DMS53 treated with DMSO at 0.1 percent for 48 hours (cell line): Measurements from ENCODE around the gene CLCF1.
"Not testable (repeated sequence)": the region's sequence is repeated elsewhere in the genome, so short reads cannot be mapped to it uniquely, and the experiment has no call there.

ENCODE experiments used
- DNase-seq: peaks from one replicate; lab custom pipeline; 2025; ENCODE audit not compliant: unreplicated experiment; lab: John Stamatoyannopoulos, UW

CLCF1 gene

DNA sequence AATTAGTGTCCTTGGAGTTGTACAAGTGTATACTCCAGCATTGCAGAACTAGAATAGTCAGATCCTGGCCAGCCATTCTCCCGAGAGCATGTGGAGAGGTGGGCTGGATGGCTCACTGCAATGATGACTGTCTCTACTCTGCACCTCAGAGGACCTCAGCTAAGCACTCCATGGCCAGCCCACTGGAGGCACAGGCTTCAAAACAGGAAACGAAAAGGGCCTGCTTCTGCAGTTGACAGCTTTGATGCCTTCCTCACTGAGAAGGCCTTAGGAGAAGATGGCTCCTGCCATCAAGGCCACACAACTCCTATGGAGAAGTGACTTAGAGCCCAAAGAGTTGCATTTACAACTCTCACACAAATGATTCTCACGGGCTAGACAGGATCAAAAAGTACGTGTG lies 29.1 kb downstream of the CLCF1 start:
- DNase-seq = no peak

DNA sequence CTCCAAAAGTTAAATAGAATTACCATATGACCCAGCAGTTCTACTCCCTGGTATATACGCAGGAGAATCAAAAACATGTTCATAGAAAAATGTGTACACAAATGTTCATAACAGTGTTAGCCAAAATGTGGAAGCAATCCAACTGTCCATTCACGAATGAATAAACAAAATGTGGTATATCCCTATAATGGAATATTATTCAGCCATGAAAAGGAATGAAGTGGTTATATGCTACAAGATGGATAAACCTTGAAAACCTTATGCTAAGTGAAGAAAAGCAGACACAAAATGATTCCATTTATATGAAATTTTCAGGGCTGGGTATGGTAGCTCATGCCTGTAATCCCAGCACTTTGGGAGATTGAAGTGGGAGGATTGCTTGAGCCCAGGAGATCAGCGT lies 36.1 kb downstream of the CLCF1 start:
- no peak for DNase-seq

GRCh38 chr11:67332081-67332691 lies 41.2 kb downstream of the CLCF1 start:
- DNase-seq = no peak

DNA sequence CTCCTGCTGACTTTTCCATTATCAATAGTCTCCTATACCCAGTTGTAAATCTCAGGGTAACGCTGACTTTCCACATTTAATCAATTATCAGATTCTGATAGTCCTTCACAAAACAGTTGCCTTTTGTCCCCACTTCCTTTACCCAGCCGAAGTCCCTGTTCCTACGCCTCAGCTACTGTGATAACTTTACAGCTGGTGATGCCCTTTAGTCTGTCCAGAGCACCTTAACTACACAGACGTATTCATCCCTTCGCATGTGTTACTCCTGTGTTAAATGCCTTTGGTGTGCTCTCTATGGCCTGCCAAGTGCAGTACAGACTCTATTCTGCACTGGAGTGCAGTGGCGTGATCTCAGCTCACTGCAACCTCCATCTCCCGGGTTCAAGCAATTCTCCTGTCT lies 49.9 kb downstream of the CLCF1 start:
- no peak for DNase-seq

- no peak for DNase-seq
These were observed 51.3 kb downstream of the CLCF1 start for GRCh38 chr11:67322049-67322448.

GRCh38 chr11:67321313-67321871 lies 52.0 kb downstream of the CLCF1 start:
- no peak for DNase-seq

GRCh38 chr11:67320691-67321090 lies 52.7 kb downstream of the CLCF1 start:
- no peak for DNase-seq

- no peak for DNase-seq
These were observed 53.4 kb downstream of the CLCF1 start for GRCh38 chr11:67320011-67320410.

DNA sequence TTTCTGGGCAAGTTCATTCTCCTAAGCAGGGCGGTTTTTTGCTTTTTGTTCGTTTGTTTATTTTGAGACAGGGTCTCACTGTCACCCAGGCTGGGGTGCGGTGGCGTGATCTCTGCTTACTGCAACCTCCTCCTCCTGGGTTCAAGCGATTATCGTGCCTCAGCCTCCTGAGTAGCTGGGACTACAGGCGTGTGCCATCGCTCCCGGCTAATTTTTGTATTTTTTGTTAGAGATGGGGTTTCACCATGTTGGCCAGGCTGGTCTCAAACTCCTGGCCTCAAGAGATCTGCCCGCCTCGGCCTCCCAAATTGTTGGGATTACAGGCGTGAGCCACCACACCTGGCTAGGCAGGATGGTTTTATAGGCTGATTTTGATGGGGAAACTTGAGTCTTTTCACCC lies 54.5 kb downstream of the CLCF1 start:
- DNase-seq = not testable (repeated sequence)

GRCh38 chr11:67317888-67318555 lies 55.4 kb downstream of the CLCF1 start:
- DNase-seq = peak; percentile 50

DNA sequence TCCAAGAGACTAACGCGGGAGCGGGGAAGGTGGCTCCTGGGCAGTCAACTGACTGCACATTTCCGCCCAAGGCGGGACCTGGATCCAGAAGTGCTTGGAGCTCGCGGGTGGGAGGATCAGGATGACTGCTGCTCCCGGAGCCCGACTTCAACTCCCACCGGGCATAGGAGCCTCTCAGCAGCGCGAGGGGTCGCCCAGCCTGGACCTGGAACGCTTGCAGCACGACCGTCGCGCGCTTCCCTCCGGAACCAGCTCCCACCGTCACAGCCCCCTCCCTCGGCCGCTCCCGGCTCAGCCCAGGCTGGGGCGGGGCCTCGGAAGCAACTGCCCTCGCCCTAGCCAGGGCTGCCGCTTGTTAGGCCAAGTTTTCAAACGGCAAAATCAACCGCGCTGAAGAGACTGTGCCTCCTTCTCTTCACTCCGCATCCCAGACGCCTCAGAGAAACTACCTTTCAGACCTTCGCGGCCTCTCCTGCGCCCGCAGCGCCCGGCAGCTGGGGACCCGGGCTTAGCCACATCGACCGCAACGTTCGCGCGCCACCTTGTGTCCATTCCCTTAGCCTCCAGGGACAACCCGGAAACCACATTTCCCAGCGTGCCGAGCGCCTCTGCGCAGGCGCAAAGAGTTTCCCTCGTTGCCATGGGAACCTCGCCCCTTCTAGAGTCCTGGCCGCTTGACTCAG lies 56.1 kb downstream of the CLCF1 start:
- peak; percentile 97 for DNase-seq

DNA sequence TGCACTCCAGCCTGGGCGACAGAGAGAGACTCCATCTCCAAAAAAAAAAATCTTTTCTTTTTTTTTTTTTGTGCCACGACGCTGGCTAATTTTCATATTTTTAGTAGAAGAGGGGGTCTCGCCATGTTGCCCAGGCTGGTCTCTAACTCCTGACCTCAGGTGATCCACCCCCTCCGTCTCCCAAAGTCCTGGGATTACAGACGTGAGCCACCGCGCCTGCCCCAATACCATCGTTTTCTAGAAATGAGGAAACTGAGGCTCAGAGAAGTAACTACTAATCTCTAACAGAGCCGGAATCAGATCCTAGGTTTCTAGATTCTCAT lies 56.6 kb downstream of the CLCF1 start:
- DNase-seq = no peak

- DNase-seq = no peak
These were observed 58.0 kb downstream of the CLCF1 start for GRCh38 chr11:67315325-67315909.

DNA sequence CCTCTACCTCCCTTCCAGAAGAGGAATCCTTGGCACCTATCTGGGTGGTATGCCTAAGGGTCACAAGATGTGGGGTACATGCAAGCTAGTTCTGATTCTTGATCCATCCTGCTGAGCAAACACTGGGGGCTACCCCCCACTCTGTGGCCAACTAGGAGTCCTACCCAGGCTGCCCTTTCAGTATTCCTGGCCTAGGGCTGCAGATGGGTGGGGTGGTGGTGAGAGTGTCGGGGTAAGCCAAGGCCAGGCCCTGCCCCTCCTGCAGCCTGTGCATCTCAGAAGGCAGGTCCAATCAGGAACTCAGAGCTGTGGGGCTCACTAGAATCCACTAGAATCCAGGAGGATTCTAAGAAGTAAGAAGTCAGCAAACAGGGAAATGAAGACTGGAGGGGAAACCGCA lies 59.2 kb downstream of the CLCF1 start:
- no peak for DNase-seq
